Measurements from ENCODE around the gene CNTNAP2.

The CNTNAP2 gene

DNA sequence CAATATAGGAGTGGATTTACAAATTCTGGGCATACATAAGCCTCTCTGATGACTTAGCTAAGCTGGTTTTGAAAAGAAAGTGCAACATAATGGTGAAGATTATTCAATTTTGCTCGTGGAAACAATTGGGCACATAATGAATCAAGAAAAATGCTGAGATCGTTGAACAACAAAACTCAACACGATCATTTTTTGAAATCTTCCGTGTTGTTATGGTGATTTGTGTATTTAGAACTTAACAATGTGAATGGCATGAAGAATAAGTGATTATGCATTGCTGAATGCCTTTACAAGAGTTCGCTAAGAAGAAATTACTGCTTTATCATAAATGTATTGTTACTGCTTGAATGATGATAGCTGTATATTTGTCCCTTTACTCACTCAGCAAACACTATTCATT, 875.0 kb downstream of the CNTNAP2 start:
- Histone ChIP-seq H3K36me3 (ENCODE audit: control insufficient read depth, insufficient read depth, low read length) (no peaks in the 10 kb centered on the region), H3K4me3 (ENCODE audit: low read length) (no peak overlapping the region), H3K27me3 (ENCODE audit: control insufficient read depth, insufficient read depth, low read length) (no peaks in the 10 kb centered on the region), H3K9ac (ENCODE audit: low read length) (no peak overlapping the region), H3K4me1 (ENCODE audit: control insufficient read depth, insufficient read depth, low read length) (no peaks in the 10 kb centered on the region), H3K27ac (ENCODE audit: low read depth, low read length) (no peak overlapping the region)

DNA sequence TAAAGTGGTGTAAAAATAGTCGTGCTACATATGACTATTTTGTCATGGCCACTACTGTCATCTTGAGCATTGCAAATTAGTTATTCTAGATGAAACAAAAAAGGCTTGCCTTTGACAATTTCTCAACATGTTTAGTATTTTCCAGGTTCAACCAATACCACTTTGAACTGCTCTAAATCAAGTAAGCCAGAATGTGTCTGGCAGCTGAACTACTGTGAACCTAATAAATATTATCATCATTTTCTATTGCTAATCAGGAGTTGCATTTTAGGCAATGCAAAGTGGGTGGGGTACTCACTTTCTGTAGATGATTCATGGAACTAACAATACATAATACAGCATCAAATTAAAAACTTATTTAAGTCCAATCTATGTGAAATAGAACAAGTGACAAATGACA, 877.2 kb downstream of the CNTNAP2 start:
- Histone ChIP-seq H3K36me3 (ENCODE audit: control insufficient read depth, insufficient read depth, low read length) (no peaks in the 10 kb centered on the region), H3K27ac (ENCODE audit: low read depth, low read length) (no peak overlapping the region), H3K4me3 (ENCODE audit: low read length) (no peak overlapping the region), H3K27me3 (ENCODE audit: control insufficient read depth, insufficient read depth, low read length) (no peaks in the 10 kb centered on the region), H3K4me1 (ENCODE audit: control insufficient read depth, insufficient read depth, low read length) (no peaks in the 10 kb centered on the region), H3K9ac (ENCODE audit: low read length) (no peak overlapping the region)

DNA sequence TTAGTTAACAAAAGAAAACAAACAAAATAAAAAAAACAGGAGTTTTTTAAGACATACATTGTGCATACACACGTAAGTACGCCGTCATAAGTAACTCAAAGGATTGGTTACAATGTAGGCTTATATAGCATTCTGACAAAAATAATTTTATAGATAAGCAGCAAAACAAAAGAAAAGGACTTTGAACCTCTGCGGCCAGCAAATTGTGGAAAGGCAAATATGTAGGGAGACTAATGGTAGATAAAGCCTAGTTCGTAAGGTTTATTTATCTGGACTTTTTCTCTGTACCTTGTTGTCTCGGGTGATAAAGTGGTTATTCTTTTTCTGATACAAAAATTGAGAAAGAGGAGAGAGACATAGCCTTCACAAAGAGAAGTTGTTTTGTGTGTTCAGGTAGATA, 891.9 kb downstream of the CNTNAP2 start:
- Histone ChIP-seq H3K27ac (ENCODE audit: low read depth, low read length) (no peak overlapping the region), H3K4me3 (ENCODE audit: low read length) (no peak overlapping the region), H3K9ac (ENCODE audit: low read length) (no peak overlapping the region), H3K4me1 (ENCODE audit: control insufficient read depth, insufficient read depth, low read length) (no peaks in the 10 kb centered on the region), H3K36me3 (ENCODE audit: control insufficient read depth, insufficient read depth, low read length) (no peaks in the 10 kb centered on the region), H3K27me3 (ENCODE audit: control insufficient read depth, insufficient read depth, low read length) (no peaks in the 10 kb centered on the region)

DNA sequence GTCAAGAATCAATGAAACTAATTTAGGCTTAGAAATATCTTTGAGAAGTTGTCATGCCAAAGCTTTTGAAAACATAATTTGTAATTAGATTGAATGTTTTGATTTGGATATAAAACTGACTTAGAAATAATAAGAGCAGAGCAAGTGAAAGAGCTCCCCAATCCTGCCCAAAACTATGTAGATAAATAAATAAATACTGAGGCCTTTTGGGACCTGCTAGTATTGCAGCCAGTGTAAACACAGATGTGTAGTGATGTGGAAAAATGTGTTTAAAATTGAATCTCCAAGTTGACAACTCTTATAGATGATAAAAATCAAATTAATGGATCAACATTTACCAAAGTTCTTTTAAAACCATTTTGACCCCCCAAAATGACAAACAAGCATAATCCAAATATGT, 896.1 kb downstream of the CNTNAP2 start:
- Histone ChIP-seq H3K27ac (ENCODE audit: low read depth, low read length) (no peak overlapping the region), H3K4me3 (ENCODE audit: low read length) (no peak overlapping the region), H3K36me3 (ENCODE audit: control insufficient read depth, insufficient read depth, low read length) (no peaks in the 10 kb centered on the region), H3K27me3 (ENCODE audit: control insufficient read depth, insufficient read depth, low read length) (no peaks in the 10 kb centered on the region), H3K9ac (ENCODE audit: low read length) (no peak overlapping the region), H3K4me1 (ENCODE audit: control insufficient read depth, insufficient read depth, low read length) (no peaks in the 10 kb centered on the region)

DNA sequence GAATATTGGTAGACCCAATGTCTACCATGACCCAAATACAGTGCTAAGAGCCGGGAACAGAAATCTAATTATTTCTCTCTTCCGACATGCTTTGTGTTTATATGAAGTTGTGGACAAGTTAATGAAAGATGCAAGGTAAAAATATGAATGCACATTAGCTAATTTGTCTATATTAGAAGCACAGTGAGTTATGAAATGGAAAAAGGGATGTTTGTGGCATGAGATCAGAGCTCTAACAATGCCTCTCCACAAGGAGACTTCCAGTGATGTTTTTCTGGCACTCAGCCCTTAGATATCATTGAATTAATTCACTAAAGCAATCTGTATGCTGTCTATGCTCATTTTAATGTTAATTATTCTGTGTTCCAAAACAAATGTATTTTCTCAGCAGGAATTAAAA, 897.2 kb downstream of the CNTNAP2 start:
- Histone ChIP-seq H3K27ac (ENCODE audit: low read depth, low read length) (no peak overlapping the region), H3K27me3 (ENCODE audit: control insufficient read depth, insufficient read depth, low read length) (no peaks in the 10 kb centered on the region), H3K36me3 (ENCODE audit: control insufficient read depth, insufficient read depth, low read length) (no peaks in the 10 kb centered on the region), H3K4me3 (ENCODE audit: low read length) (no peak overlapping the region), H3K9ac (ENCODE audit: low read length) (no peak overlapping the region), H3K4me1 (ENCODE audit: control insufficient read depth, insufficient read depth, low read length) (no peaks in the 10 kb centered on the region)

DNA sequence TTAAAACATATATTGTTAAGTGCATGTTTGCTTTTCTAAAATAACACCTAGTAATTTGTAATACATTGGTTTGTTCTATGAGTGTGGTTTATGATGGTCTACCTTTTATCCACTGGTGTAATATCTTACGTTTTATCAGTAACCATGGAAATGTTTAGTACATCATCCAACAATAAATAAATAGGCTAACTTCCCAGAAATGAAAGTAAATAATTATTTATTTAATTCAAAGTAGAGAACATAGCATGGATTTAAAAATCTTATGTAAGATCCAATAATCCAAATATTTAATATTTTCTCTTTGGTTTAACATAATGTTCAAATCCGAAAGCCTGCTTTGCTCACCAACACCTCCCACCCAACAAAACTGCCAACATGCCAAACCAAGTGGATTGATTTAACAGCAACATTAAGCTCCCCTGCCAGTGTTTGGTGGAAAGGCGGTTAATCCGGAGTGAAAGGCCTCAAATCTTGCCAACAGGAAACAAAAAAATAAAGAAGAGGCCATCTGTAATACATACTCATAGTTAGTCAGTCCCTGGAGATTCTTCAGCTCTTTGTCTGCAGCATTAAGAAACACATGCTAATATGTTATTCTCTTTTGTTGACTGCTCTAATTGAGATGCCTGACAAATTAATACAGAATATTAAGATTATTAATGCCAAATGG, 897.8 kb downstream of the CNTNAP2 start:
- H3K4me3 ChIP-seq (ENCODE audit: low read length), result no peak overlapping the region
- no peaks in the 10 kb centered on the region for H3K36me3 ChIP-seq (ENCODE audit: control insufficient read depth, insufficient read depth, low read length)
- H3K27ac ChIP-seq (ENCODE audit: low read depth, low read length), result no peak overlapping the region
- no peaks in the 10 kb centered on the region for H3K27me3 ChIP-seq (ENCODE audit: control insufficient read depth, insufficient read depth, low read length)
- H3K9ac ChIP-seq (ENCODE audit: low read length), result no peak overlapping the region
- H3K4me1 ChIP-seq (ENCODE audit: control insufficient read depth, insufficient read depth, low read length), result no peaks in the 10 kb centered on the region

DNA sequence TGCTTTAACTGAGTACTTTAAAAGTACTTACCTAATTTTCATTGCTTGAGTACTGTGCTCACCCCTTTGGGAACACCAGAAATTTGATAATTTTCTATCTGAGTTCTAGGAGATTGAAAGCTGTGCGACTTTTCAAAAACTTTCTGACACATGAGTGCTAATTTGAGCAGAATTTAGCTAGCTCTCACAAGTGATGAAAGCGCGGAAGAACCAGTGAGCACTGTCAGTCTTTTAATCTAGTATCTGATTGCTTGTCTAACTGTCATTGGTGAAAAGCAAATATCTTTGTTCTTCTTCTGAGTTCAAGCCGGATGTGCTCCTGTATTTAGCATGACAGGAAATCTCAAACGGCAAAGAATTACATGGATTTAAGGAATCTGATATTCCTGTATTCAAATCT, 899.4 kb downstream of the CNTNAP2 start:
- no peak overlapping the region for H3K4me3 ChIP-seq (ENCODE audit: low read length)
- no peaks in the 10 kb centered on the region for H3K4me1 ChIP-seq (ENCODE audit: control insufficient read depth, insufficient read depth, low read length)
- H3K9ac ChIP-seq (ENCODE audit: low read length), result no peak overlapping the region
- H3K27ac ChIP-seq (ENCODE audit: low read depth, low read length), result no peak overlapping the region
- H3K36me3 ChIP-seq (ENCODE audit: control insufficient read depth, insufficient read depth, low read length), result no peaks in the 10 kb centered on the region
- no peaks in the 10 kb centered on the region for H3K27me3 ChIP-seq (ENCODE audit: control insufficient read depth, insufficient read depth, low read length)

DNA sequence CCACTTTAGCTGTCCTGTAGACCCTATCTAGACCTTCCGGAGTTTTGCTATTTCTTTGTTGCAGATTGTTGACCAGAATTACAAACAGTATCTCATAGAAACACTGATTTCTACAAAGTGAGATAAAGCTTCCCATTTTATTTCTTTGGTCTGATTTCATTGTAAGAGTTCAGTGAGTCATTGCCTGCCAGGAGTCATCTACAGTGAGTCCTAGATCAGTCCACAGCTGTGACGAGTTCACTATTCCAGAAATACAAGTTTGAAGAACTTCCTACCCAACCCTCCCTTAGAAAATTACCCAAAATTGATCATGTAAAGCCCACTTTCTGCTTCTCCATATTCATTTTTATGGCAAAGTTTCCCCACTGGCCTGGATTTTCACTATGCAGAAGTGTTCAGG, 905.5 kb downstream of the CNTNAP2 start:
- H3K4me1 ChIP-seq (ENCODE audit: control insufficient read depth, insufficient read depth, low read length), result no peaks in the 10 kb centered on the region
- H3K4me3 ChIP-seq (ENCODE audit: low read length), result no peak overlapping the region
- no peak overlapping the region for H3K27ac ChIP-seq (ENCODE audit: low read depth, low read length)
- H3K27me3 ChIP-seq (ENCODE audit: control insufficient read depth, insufficient read depth, low read length), result no peaks in the 10 kb centered on the region
- no peaks in the 10 kb centered on the region for H3K36me3 ChIP-seq (ENCODE audit: control insufficient read depth, insufficient read depth, low read length)
- H3K9ac ChIP-seq (ENCODE audit: low read length), result no peak overlapping the region

DNA sequence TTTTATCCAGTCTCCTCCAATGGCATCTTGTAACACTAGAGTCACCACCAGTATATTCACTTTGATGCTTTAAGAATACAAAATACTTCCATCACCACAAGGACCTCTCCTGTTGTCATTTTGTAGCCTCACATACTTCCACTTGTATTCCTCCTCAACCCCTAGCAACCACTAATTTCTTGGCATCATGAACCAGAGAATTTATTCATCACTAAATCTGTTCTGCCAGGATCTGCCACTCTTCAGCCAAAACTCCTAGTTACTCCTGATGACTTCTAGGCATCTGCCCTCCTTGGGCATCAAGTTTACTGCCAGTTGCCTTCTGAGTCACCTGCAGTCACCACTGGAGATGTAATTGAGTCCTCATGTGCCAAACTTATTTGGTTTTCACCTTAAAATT, 906.8 kb downstream of the CNTNAP2 start:
- no peak overlapping the region for H3K4me3 ChIP-seq (ENCODE audit: low read length)
- H3K9ac ChIP-seq (ENCODE audit: low read length), result no peak overlapping the region
- H3K27ac ChIP-seq (ENCODE audit: low read depth, low read length), result no peak overlapping the region
- H3K27me3 ChIP-seq (ENCODE audit: control insufficient read depth, insufficient read depth, low read length), result no peaks in the 10 kb centered on the region
- no peaks in the 10 kb centered on the region for H3K4me1 ChIP-seq (ENCODE audit: control insufficient read depth, insufficient read depth, low read length)
- H3K36me3 ChIP-seq (ENCODE audit: control insufficient read depth, insufficient read depth, low read length), result no peaks in the 10 kb centered on the region

DNA sequence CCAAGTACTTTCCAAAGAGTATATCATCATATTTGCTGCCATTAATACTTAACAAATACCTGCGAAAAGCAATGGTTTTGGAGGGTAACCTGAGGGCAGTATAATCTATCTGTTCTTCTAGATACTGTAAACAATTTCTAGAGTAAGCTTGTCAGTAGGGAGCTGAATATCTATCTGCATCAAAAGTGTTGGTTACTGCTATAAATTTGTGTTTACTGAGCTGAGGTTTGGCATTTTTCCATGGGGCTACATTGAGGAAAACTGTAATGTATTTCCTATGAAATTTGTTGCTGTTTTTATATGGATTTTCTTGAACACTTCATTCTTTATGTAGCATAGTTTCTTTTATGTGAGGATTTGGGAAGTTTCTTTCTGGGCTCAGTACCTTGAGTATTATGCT, 913.4 kb downstream of the CNTNAP2 start:
- no peak overlapping the region for H3K9ac ChIP-seq (ENCODE audit: low read length)
- H3K4me1 ChIP-seq (ENCODE audit: control insufficient read depth, insufficient read depth, low read length), result no peaks in the 10 kb centered on the region
- H3K27ac ChIP-seq (ENCODE audit: low read depth, low read length), result no peak overlapping the region
- no peaks in the 10 kb centered on the region for H3K27me3 ChIP-seq (ENCODE audit: control insufficient read depth, insufficient read depth, low read length)
- H3K4me3 ChIP-seq (ENCODE audit: low read length), result no peak overlapping the region
- H3K36me3 ChIP-seq (ENCODE audit: control insufficient read depth, insufficient read depth, low read length), result no peaks in the 10 kb centered on the region

DNA sequence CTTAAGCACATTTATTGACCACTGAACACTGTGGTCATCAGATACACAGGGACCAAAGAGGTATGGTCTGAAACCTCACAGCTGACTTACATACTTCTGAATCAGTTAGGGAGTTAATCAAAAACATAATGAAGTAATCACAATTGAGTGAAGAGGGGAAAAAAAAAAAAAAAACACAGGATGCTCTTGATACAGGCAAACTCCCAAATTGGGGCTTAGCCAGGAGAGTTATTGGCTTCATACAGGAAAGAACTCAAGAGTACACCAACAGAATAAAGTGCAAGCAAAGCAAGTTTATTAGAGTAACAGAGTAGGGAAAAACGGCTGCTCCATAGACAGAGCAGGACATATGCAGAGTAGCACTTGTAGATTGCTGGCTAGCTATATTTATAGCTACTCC, 917.0 kb downstream of the CNTNAP2 start:
- H3K4me1 ChIP-seq (ENCODE audit: control insufficient read depth, insufficient read depth, low read length), result no peaks in the 10 kb centered on the region
- H3K27ac ChIP-seq (ENCODE audit: low read depth, low read length), result no peak overlapping the region
- no peaks in the 10 kb centered on the region for H3K27me3 ChIP-seq (ENCODE audit: control insufficient read depth, insufficient read depth, low read length)
- H3K9ac ChIP-seq (ENCODE audit: low read length), result no peak overlapping the region
- H3K4me3 ChIP-seq (ENCODE audit: low read length), result no peak overlapping the region
- no peaks in the 10 kb centered on the region for H3K36me3 ChIP-seq (ENCODE audit: control insufficient read depth, insufficient read depth, low read length)

DNA sequence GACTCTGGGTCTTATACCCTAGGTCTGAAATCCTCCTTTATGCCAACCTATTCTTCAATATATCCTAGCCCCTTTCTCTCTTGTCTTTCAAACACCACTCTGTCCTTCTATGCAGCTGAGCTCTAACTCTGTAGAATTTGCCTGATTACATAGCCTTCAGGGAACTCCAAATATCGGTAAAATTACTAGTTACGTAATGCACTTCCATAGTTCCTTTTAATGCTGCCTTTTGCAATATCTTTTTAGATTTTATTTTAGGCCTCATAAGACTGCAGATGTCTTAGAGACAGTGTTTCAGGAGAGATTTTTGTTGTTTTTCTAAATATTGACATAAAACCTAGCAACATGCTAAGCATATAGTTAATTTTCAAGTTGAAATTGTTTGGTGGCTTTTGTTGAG, 924.8 kb downstream of the CNTNAP2 start:
- no peaks in the 10 kb centered on the region for H3K4me1 ChIP-seq (ENCODE audit: control insufficient read depth, insufficient read depth, low read length)
- H3K27me3 ChIP-seq (ENCODE audit: control insufficient read depth, insufficient read depth, low read length), result no peaks in the 10 kb centered on the region
- H3K4me3 ChIP-seq (ENCODE audit: low read length), result no peak overlapping the region
- H3K27ac ChIP-seq (ENCODE audit: low read depth, low read length), result no peak overlapping the region
- no peaks in the 10 kb centered on the region for H3K36me3 ChIP-seq (ENCODE audit: control insufficient read depth, insufficient read depth, low read length)
- H3K9ac ChIP-seq (ENCODE audit: low read length), result no peak overlapping the region

DNA sequence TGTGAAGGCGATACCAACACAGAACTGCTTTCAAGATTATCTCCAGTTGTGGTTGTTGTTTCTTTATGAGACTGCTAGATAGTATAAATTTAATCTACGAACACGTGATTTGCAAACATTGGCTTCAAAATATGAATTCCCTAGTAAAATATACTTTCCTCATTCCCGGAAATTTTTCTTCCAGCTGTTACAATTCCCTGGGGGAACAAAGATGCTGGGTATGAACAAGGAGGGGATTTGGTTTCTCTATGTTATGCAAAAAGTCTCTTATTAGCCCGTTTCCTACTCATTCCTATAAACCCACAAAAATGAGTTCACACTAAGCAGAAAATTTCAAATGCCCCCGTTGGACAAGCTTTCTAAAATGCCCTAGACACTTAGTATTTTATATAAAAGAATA, 928.3 kb downstream of the CNTNAP2 start:
- no peaks in the 10 kb centered on the region for H3K27me3 ChIP-seq (ENCODE audit: control insufficient read depth, insufficient read depth, low read length)
- no peak overlapping the region for H3K9ac ChIP-seq (ENCODE audit: low read length)
- no peak overlapping the region for H3K4me3 ChIP-seq (ENCODE audit: low read length)
- H3K27ac ChIP-seq (ENCODE audit: low read depth, low read length), result no peak overlapping the region
- H3K36me3 ChIP-seq (ENCODE audit: control insufficient read depth, insufficient read depth, low read length), result no peaks in the 10 kb centered on the region
- H3K4me1 ChIP-seq (ENCODE audit: control insufficient read depth, insufficient read depth, low read length), result no peaks in the 10 kb centered on the region
